ENCODE data around the gene COX4I1. TPM values are rescaled to one million over a fixed set of nuclear protein-coding genes. Genes with fewer than 3 reads are reported as not detected.

The COX4I1 gene
- total RNA-seq, 4 donors from 2014 or later = 434 to 580 (median 493) TPM

DNA sequence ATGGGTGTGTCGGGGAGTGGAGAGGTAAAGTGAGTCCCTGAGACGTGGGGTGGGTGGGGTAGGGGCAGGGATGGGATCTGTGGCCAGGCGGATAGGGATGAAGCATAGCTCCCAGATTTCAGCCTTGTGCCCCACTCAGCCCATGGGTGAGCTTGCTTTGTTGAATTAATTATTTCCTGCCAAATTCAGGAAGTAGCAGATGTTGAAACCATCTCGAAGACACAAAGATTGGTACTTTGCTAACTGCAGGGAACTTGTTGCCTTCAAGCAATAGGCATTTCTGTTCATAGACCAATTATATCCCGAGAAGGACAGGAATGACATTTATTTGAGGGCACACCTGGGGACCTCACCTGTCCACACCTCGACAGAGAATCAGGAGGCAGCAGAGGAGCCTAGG is 37.6 kb upstream of the COX4I1 start:
- TF ChIP-seq, protein P1, sequence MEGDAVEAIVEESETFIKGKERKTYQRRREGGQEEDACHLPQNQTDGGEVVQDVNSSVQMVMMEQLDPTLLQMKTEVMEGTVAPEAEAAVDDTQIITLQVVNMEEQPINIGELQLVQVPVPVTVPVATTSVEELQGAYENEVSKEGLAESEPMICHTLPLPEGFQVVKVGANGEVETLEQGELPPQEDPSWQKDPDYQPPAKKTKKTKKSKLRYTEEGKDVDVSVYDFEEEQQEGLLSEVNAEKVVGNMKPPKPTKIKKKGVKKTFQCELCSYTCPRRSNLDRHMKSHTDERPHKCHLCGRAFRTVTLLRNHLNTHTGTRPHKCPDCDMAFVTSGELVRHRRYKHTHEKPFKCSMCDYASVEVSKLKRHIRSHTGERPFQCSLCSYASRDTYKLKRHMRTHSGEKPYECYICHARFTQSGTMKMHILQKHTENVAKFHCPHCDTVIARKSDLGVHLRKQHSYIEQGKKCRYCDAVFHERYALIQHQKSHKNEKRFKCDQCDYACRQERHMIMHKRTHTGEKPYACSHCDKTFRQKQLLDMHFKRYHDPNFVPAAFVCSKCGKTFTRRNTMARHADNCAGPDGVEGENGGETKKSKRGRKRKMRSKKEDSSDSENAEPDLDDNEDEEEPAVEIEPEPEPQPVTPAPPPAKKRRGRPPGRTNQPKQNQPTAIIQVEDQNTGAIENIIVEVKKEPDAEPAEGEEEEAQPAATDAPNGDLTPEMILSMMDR (IDR thresholded peaks at IDR 0.05; ENCODE audit: low read depth) = no peak

GRCh38 chr16:85762970-85763369 is 36.5 kb upstream of the COX4I1 start:
- TF ChIP-seq, protein P1 (IDR thresholded peaks at IDR 0.05; ENCODE audit: low read depth) = no peak

DNA sequence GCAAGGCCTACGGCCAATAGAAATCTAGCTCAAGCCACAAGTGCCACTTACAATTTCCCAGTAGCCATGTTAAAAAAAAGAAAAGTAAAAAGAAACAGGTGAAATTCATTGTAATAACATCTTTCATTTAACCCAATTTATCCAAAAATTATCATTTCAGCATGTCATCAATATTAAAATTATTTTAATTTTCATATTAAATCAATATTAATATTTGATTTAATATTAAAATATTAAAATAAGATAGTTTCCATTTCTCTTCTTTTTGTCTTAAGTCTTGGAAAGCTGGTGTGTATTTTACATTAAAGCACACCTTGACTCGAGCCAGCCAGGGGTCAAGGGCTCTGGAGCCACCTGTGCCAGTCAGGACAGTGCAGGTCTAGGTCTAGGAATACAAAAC is 35.9 kb upstream of the COX4I1 start:
- TF ChIP-seq, protein P1 (IDR thresholded peaks at IDR 0.05; ENCODE audit: low read depth) = no peak

DNA sequence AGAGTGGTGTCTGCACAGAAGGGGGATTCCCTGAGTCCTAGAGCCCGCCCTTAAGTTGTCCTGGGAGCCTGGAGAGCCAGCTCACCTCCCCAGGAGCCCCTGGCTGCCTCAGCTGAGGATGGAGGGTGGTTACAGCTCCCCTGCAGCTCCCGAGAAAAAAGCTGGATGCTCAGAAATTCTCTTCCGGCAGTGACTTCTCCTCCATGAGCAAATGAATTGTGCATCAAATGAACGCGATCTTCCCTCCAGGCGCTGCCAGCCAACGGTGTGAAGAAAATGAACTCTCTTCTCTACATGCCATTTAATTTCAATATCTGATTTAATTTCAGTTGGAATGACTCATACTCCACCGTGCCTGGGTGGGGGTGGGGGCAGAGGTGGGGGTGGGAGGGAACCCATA is 34.3 kb upstream of the COX4I1 start:
- TF ChIP-seq, protein P1 (IDR thresholded peaks at IDR 0.05; ENCODE audit: low read depth) = no peak

DNA sequence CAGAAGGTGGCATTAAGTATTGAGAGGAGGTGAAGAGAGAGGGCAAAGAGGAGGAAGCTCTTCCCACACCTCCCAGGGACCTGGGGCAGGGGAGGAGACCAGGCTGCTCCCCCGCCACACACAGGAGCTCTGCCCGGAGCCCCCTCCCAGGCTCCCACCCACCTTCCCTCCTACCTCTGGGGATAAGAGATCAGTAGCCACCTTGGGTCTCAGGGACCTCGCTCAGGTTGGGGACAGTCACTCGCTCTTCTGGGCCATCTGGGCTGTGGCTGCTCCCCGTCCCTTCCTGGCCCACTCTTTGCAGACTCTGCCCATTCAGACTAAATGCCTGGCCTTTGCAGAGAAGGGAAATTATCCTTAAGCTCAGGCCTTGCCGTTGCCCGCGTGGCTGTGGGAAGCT is 33.7 kb upstream of the COX4I1 start:
- TF ChIP-seq, protein P1 (IDR thresholded peaks at IDR 0.05; ENCODE audit: low read depth) = no peak

DNA sequence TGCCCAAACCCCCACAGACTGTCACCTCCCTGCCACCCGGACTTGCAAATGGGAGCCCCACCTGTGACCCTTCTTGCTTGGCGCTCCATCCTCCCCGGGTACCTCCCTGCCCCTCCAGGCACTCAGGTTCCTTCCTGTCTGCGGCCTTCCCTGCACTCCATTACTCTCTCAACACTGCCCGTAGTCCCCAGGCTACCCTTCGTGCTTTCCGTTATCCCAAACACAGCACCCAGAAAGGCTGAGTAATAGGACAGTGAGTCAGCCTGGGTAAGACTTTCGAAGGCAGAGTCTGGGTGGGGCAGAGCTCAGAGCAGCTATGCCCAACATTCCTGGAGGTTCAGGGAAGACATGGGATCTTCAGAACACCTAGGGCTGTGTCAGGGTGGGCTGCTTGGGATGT is 32.0 kb upstream of the COX4I1 start:
- TF ChIP-seq, protein P1 (IDR thresholded peaks at IDR 0.05; ENCODE audit: low read depth) = no peak

DNA sequence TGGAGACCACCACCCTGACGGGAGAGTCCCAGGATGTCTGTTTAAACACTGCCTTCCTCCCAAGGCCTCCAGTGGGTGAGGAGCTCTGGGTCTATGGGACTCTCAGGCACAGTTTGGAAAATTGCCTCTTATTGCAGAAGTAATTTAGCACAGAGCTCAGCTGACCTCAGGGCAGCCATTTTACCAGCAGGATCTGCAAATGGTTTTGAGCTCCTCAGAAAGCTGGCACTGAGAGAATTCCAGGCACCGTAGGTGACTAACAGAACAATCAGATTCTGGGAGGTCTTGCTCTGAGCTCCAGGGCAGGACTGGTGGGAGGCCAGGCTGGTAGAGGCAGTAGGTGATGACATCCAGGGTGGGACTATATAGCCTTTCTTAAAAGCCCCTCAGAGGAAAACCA is 31.3 kb upstream of the COX4I1 start:
- TF ChIP-seq, protein P1 (IDR thresholded peaks at IDR 0.05; ENCODE audit: low read depth) = no peak
